AG04450 (cell line): ENCODE measurements around the gene NAA20. TPM values are rescaled to one million over a fixed set of nuclear protein-coding genes. Genes with fewer than 3 reads are reported as not detected.

Experiments
- CTCF ChIA-PET: fragments of 300-600, 350-600 bp; formaldehyde crosslinking; extraction: SDS; loops from one replicate; lab custom pipeline; 2022; ENCODE audit warnings: antibody characterized with exemption, inconsistent platforms; lab: Charles Lee
- POLR2A ChIA-PET: fragments of 350-600 bp; formaldehyde crosslinking; extraction: SDS; loops from one replicate; lab custom pipeline; 2021; ENCODE audit warnings: antibody characterized with exemption, inconsistent platforms; lab: Yijun Ruan, JAX
- DNase-seq: peaks from one replicate; pipeline ENCODE4 v3.0.0-alpha.2; 2011; ENCODE audit warnings: low read depth, low spot score
- H3K27ac ChIP-seq: one replicate; pipeline ENCODE4 v1.5.1; 2012; ENCODE audit warnings: low read depth, low read length, control low read depth
- H3K27me3 ChIP-seq: one replicate; pipeline ENCODE4 v1.6.0; 2012; ENCODE audit warnings: low read length; ENCODE audit not compliant: control insufficient read depth, insufficient read depth
- H3K4me3 ChIP-seq: 2 replicates; pipeline ENCODE4 v1.5.1; 2011; ENCODE audit warnings: mild to moderate bottlenecking, low read depth, low read length, control low read depth
- H3K9me3 ChIP-seq: 2 replicates; pipeline ENCODE4 v1.5.1; 2012; ENCODE audit warnings: low read length; ENCODE audit not compliant: control insufficient read depth, insufficient read depth
- polyA plus RNA-seq: library from polyadenylated mRNA; depleted of rRNA; stranded (reverse); fragments of >200 nt; gene quantifications from 2 replicates; pipeline ENCODE4 v1.2.3, GENCODE V29; 2011
- TF ChIP-seq, protein P1 (sequence below): IDR thresholded peaks from 2 replicates; pipeline ENCODE4 v1.5.1; 2011; ENCODE audit warnings: low read depth, low read length, control low read depth, inconsistent platforms

NAA20 gene
- polyA plus RNA-seq, 1 experiment: 85.1 TPM

- ChIA-PET CTCF (interaction anchor here (1.0 to 2.5 kb wide), 4 partner anchors 12 to 217 kb away, joined by 3 to 8 read pairs (median 3); no protein-coding TSS in a partner anchor), POLR2A (no interaction called here)
- H3K9me3 ChIP-seq: no peaks in the 10 kb centered on the region
- TF ChIP-seq, protein P1, sequence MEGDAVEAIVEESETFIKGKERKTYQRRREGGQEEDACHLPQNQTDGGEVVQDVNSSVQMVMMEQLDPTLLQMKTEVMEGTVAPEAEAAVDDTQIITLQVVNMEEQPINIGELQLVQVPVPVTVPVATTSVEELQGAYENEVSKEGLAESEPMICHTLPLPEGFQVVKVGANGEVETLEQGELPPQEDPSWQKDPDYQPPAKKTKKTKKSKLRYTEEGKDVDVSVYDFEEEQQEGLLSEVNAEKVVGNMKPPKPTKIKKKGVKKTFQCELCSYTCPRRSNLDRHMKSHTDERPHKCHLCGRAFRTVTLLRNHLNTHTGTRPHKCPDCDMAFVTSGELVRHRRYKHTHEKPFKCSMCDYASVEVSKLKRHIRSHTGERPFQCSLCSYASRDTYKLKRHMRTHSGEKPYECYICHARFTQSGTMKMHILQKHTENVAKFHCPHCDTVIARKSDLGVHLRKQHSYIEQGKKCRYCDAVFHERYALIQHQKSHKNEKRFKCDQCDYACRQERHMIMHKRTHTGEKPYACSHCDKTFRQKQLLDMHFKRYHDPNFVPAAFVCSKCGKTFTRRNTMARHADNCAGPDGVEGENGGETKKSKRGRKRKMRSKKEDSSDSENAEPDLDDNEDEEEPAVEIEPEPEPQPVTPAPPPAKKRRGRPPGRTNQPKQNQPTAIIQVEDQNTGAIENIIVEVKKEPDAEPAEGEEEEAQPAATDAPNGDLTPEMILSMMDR: no peak
- no peak for DNase-seq
- no peaks in the 10 kb centered on the region for H3K27me3 ChIP-seq
- no peak overlapping the region for H3K4me3 ChIP-seq
- H3K27ac ChIP-seq: peak overlapping the region; percentile 25
These were observed 20.2 kb upstream of the NAA20 start for GRCh38 chr20:19996917-19997316.

GRCh38 chr20:19998990-19999705 lies 18.0 kb upstream of the NAA20 start:
- TF ChIP-seq, protein P1: no peak
- POLR2A ChIA-PET: no interaction called here
- Histone ChIP-seq H3K9me3 (no peaks in the 10 kb centered on the region), H3K27me3 (no peaks in the 10 kb centered on the region), H3K4me3 (no peak overlapping the region), H3K27ac (no peak overlapping the region)
- no peak for DNase-seq
- CTCF ChIA-PET: interaction anchor here (1.6 kb wide), 1 partner anchor 214 kb away, joined by 6 read pairs; no protein-coding TSS in a partner anchor

GRCh38 chr20:20000211-20000968 lies 16.8 kb upstream of the NAA20 start:
- Histone ChIP-seq H3K27me3 (no peaks in the 10 kb centered on the region), H3K27ac (no peak overlapping the region), H3K9me3 (no peaks in the 10 kb centered on the region), H3K4me3 (no peak overlapping the region)
- CTCF ChIA-PET: no interaction called here
- TF ChIP-seq, protein P1: no peak
- DNase-seq: no peak
- POLR2A ChIA-PET: interaction anchor here (1.2 kb wide), 1 partner anchor 23 kb away, joined by 3 read pairs; no protein-coding TSS in a partner anchor

GRCh38 chr20:20002101-20002998 lies 14.8 kb upstream of the NAA20 start:
- no peak overlapping the region for H3K4me3 ChIP-seq
- H3K27ac ChIP-seq: peak overlapping the region; percentile 49
- CTCF ChIA-PET: interaction anchor here (3.4 kb wide), 1 partner anchor 9 kb away, joined by 19 read pairs; no protein-coding TSS in a partner anchor
- DNase-seq: no peak
- H3K9me3 ChIP-seq: no peaks in the 10 kb centered on the region
- POLR2A ChIA-PET: interaction anchor here (0.7 to 1.7 kb wide), 4 partner anchors 8 to 244 kb away, joined by 3 to 9 read pairs (median 4); partner anchors contain the start of gene RIN2
- no peaks in the 10 kb centered on the region for H3K27me3 ChIP-seq
- TF ChIP-seq, protein P1: no peak
